Coronary artery (tissue), 2 donors: ENCODE measurements around the gene PANK2.
"Not testable (repeated sequence)": the region's sequence is repeated elsewhere in the genome, so short reads cannot be mapped to it uniquely, and the experiment has no call there.

Experiments
- DNase-seq: peaks from one replicate; pipeline ENCODE4 v3.0.0-alpha.2; 2017; ENCODE audit warnings: low spot score
- H3K27ac ChIP-seq, 2 donors: fragments of 200-600 bp; sonication (generic); one replicate each; pipeline ENCODE4 v1.5.1; 2016 to 2019
- H3K4me3 ChIP-seq: fragments of 200-600 bp; sonication (generic); 2 replicates; pipeline ENCODE4 v1.5.1; 2016; ENCODE audit warnings: mild to moderate bottlenecking, moderate library complexity
- TF ChIP-seq, protein P1 (sequence below): fragments of 200-600 bp; sonication (generic); IDR thresholded peaks from one replicate; pipeline ENCODE4 v1.5.1; 2019; ENCODE audit warnings: antibody characterized with exemption

The PANK2 gene

GRCh38 chr20:3901706-3902440 lies 12.7 kb downstream of the PANK2 start:
- Histone ChIP-seq H3K27ac (peak overlapping the region in 1 of 2 donors; percentile 27), H3K4me3 (peak overlapping the region; percentile 0)
- TF ChIP-seq, protein P1, sequence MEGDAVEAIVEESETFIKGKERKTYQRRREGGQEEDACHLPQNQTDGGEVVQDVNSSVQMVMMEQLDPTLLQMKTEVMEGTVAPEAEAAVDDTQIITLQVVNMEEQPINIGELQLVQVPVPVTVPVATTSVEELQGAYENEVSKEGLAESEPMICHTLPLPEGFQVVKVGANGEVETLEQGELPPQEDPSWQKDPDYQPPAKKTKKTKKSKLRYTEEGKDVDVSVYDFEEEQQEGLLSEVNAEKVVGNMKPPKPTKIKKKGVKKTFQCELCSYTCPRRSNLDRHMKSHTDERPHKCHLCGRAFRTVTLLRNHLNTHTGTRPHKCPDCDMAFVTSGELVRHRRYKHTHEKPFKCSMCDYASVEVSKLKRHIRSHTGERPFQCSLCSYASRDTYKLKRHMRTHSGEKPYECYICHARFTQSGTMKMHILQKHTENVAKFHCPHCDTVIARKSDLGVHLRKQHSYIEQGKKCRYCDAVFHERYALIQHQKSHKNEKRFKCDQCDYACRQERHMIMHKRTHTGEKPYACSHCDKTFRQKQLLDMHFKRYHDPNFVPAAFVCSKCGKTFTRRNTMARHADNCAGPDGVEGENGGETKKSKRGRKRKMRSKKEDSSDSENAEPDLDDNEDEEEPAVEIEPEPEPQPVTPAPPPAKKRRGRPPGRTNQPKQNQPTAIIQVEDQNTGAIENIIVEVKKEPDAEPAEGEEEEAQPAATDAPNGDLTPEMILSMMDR, result no peak
- no peak for DNase-seq

DNA sequence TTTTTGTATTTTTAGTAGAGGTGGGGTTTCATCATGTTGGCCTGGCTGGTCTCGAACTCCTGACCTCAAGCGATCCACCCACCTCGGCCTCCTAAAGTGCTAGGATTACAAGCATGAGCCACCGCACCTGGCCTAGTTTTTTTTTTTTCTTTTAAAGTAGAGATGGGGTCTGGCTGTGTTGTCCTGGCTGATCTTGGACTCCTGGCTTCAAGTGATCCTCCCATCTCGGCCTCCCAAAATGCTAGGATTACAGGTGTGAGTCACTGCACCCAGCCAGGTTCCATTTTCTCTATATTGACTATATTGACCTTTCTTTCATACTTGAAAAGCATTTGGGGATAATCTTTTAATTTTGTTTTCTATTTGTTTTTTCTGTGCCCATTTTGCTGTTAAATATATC lies 13.3 kb downstream of the PANK2 start:
- TF ChIP-seq, protein P1, result no peak
- no peak overlapping the region for H3K27ac ChIP-seq
- no peak for DNase-seq
- H3K4me3 ChIP-seq, result peak overlapping the region; percentile 0

GRCh38 chr20:3904224-3904623 lies 15.0 kb downstream of the PANK2 start:
- Histone ChIP-seq H3K4me3 (no peak overlapping the region), H3K27ac (no peak overlapping the region)
- DNase-seq, result no peak
- TF ChIP-seq, protein P1, result no peak

DNA sequence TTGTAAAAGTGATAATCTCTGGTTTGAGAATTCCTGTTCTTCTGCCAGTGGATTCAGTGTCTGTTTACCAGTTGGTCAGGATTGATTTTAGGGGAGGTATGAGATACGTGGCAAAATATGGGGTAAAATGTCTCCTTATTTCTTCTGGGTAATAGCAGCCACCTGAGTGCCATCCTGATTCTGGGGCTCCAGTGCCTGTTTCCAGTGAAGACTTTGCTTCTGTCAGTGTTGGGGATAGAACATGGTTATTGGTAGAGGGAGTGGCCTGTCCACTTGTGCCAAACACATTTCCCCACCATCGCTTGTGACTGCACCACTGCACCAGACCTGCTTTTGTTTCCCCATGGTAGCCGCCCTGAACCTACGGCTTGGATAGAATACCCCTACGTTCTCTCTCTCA lies 15.7 kb downstream of the PANK2 start:
- H3K4me3 ChIP-seq, result no peak overlapping the region
- H3K27ac ChIP-seq, result no peak overlapping the region
- no peak for DNase-seq
- TF ChIP-seq, protein P1, result no peak

DNA sequence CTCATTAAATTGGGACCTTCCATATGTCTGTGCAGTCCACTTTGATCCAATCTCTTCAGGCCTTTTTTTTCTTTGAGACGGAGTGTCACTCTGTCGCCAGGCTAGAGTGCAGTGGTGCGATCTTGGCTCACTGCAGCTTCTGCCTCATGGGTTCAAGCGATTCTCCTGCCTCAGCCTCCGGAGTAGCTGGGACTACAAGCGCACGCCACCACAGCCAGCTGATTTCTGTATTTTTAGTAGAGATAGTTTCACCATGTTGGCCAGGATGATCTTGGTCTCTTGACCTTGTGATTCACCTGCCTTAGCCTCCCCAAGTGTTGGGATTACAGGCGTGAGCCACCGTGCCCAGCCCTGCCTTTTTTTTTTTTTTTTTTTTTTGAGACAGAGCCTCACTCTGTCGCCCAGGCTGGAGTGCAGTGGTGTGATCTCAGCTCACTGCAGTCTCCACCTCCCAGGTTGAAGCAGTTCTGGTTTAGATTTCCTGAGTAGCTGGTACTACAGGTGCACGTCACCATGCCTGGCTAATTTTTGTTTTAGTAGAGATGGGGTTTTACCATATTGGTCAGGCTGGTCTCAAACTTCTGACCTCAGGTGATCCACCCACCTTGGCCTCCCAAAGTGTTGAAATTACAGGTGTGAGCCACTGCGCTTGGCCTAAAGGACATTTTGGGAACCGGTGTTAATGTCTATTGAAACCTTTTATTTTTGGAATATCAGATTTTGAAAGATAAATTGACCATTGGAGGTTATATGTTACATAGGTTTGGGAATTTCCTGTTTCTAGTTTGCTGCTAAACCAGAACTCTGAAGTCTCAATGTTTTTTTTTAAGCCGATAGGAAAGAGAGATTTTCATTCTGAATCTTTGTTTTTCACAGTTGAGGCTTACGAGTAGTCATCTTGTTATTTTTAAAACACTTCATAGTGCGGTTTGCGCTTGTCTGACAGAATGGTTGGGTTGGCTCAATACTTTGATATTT lies 17.8 kb downstream of the PANK2 start:
- not testable (repeated sequence) for H3K27ac ChIP-seq, H3K4me3 ChIP-seq, DNase-seq

GRCh38 chr20:3908667-3909066 lies 19.5 kb downstream of the PANK2 start:
- TF ChIP-seq, protein P1, result no peak
- DNase-seq, result no peak
- H3K27ac ChIP-seq, result no peak overlapping the region
- H3K4me3 ChIP-seq, result no peak overlapping the region

DNA sequence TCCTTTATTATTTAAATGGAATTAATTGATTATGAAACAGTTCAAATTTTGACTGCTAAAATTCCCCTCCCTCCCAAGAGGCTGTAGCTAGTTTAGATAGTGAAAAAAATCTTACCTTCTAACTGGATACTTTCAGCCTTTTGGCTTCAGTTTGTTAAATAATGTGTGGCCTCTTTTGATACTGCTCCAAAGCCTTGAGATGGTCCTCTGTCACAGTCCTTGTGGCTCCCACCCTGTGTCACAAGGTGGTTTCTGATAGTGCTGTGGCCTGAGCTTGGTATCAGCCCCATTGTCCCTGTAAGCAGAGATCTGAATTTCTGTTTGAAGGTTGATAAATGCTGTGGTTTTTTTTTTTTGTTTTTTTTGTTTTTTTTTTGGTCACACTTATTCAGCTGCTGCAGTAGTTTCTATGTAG lies 20.8 kb downstream of the PANK2 start:
- DNase-seq, result no peak
- Histone ChIP-seq H3K4me3 (no peak overlapping the region), H3K27ac (no peak overlapping the region)
- TF ChIP-seq, protein P1, result no peak
